ENCODE data around the gene FTCD. TPM values are rescaled to one million over a fixed set of nuclear protein-coding genes. Genes with fewer than 3 reads are reported as not detected.

Gene FTCD, protein sequence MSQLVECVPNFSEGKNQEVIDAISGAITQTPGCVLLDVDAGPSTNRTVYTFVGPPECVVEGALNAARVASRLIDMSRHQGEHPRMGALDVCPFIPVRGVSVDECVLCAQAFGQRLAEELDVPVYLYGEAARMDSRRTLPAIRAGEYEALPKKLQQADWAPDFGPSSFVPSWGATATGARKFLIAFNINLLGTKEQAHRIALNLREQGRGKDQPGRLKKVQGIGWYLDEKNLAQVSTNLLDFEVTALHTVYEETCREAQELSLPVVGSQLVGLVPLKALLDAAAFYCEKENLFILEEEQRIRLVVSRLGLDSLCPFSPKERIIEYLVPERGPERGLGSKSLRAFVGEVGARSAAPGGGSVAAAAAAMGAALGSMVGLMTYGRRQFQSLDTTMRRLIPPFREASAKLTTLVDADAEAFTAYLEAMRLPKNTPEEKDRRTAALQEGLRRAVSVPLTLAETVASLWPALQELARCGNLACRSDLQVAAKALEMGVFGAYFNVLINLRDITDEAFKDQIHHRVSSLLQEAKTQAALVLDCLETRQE
- total RNA-seq (2022; extraction: Qiagen RNA extraction) = 0.11 to 0.24 TPM (median 0.15 TPM) in 3 of 5 replicates, not detected in the others

DNA sequence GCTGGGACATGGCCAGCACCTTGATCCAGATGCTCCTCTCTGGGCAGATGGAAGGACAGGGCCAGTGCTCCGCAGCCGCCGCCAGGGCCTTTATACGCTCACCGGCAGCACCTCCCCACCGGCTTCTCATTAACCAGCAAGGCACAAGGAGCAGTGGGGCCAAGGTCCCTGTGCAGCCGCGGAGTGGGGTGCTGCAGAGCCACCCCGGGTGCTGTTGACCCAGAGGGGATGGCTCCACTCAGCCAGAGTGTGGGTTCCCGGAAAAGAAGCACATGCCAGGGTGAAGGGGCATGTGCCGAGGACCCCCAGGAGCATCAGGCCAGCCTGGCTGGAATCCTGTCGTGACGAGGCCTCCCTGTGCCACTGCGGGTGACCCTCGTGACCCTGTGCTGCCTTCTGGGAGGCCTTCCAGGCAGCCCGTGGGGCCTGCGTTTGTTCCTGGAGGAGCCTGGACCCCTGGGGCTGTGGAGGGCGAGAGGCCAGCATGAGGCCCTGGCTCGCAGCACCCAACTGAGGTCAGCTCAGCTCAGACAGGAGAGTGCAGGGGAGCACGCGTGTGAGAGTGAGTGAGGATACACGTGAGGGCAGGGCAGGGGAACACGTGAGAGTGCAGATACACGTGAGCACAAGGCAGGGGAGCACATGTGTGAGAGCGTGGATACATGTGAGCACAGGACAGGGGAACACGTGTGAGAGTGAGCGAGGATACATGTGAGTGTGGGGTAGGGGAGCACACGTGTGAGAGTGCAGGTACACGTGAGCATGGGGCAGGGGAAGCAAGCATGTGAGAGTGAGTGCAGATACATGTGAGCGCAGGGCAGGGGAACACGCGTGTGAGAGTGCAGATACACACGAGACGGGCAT, at the start of gene FTCD:
Gene FTCD, minus strand, starts transcription at position 66 of the 864 bp plus-strand sequence. Its CDS starts 56 bp downstream, at position 10.

DNA sequence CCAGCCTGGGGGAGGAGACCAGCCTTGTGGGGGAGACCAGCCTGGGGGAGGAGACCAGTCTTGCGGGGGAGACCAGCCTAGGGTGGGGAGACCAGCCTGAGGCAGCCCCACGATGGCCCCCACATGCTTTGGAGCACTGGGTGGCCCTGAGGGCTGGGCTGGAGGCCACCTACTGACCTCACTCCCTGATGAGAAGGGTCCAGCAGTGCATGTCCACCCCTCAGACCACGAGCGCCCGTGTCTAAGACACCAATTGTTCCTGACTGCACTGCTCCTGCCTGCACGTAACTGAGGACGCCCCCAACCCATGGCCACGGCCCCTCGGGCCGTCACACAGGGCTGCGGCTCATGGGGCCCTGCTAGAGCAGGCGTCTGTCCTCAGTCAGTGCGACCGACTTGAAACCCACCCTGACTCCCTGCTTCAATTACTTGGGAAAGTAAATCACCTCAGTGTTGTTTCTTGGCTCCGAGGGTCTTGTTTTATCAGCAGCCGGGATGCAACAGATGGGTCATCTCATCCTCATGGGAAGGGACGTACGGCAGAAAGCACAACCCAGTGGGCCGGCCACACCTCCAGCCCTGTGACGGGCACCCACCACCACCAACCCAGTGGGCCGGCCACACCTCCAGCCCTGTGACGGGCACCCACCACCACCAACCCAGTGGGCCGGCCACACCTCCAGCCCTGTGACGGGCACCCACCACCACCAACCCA, 28.7 kb upstream of the FTCD start, which contains the start of gene SPATC1L:
Gene SPATC1L, minus strand, starts transcription at position 550 of the 715 bp plus-strand sequence. CDS start 1,643 bp downstream, outside the sequence.

DNA sequence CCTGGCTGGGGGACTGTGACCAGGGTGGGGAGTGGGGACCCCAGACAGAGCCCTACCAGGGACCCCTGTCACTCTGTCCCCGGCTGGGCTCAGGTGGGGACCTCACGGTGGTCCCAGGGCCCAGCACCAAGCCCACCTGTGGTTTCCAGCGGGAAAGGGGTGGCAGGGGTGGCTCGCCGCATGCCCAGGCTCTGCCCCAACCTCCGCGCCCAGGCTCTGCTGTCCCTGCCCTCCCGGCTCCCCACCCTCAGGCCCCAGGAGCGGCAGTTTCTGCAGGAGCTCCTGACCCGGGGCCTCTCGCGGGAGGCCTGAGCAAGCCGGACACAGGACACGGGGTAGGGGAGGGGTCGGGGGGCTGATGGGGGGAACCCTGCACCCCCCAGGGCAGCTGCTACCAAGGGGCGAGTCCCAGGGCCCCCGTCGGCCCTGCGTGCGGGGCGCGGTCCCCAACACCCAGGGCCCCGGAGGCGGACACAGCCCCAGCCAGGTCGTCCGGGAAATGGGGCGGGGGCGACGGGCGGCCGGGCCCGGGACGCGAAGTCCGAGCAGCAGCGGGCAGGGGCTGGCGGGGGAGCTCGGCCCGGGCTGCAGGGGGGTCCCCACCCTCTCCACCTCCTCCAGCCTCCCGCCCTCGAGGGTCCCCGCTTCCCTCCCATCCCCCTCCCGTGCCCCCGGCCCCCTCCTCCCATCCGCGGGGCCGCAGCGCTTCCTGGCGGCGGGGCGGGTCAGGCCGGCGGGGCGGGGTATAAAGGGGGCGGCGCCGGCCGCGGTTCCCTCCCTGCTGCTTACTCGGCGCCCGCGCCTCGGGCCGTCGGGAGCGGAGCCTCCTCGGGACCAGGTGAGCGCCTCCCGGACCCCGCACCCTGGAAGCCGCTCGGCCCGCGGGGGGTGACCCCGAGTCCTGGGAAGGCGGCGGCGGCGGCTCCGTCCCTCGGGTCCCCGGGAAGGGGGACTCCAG, 57.8 kb downstream of the FTCD start, which contains the start of gene COL6A2:
Gene COL6A2, plus strand, starts transcription at position 777 of the 958 bp plus-strand sequence.

Other genes starting within 250 kb of the FTCD start
- gene COL6A1, start 173.8 kb downstream of the FTCD start, total RNA-seq (2022; extraction: Qiagen RNA extraction) = 18.1 to 21.6 TPM (median 20.3 TPM) in 5 replicates
- gene COL6A2, start 57.5 kb downstream of the FTCD start, total RNA-seq (2022; extraction: Qiagen RNA extraction) = 14.6 to 17.8 TPM (median 16.9 TPM) in 5 replicates
- 0.29 to 0.54 TPM (median 0.38 TPM) in 5 replicates for gene SPATC1L, start 28.9 kb upstream of the FTCD start, total RNA-seq (2022; extraction: Qiagen RNA extraction)
- gene LSS, start 73.2 kb upstream of the FTCD start, total RNA-seq (2022; extraction: Qiagen RNA extraction) = 14.7 to 17.7 TPM (median 15.0 TPM) in 5 replicates
- 33.5 to 41.8 TPM (median 40.5 TPM) in 5 replicates for gene MCM3AP, start 130.0 kb upstream of the FTCD start, total RNA-seq (2022; extraction: Qiagen RNA extraction)
- 25.5 to 30.1 TPM (median 27.6 TPM) in 5 replicates for gene YBEY, start 130.8 kb upstream of the FTCD start, total RNA-seq (2022; extraction: Qiagen RNA extraction)
- 4.1 to 5.5 TPM (median 4.6 TPM) in 5 replicates for gene C21orf58, start 168.3 kb upstream of the FTCD start, total RNA-seq (2022; extraction: Qiagen RNA extraction)
- gene PCNT, start 168.6 kb upstream of the FTCD start, total RNA-seq (2022; extraction: Qiagen RNA extraction) = 13.5 to 15.7 TPM (median 15.4 TPM) in 5 replicates

Measured in A549 treated with Hydrocortisone at 1 μM for 4 hours (cell line).